Stimulated activated CD4-positive, alpha-beta T cell treated with anti-CD3 and anti-CD28 coated beads, Interleukin-2, amount 100 ng/mL, for 48 hours (primary cell): ENCODE results near the gene PCDHGB4.
"Not testable (repeated sequence)": the region's sequence is repeated elsewhere in the genome, so short reads cannot be mapped to it uniquely, and the experiment has no call there.

ENCODE experiments used
- DNase-seq, 2 donors: peaks; one replicate each; pipeline ENCODE4 v3.0.0-alpha.2; 2020

PCDHGB4 gene

GRCh38 chr5:141387557-141388311, at the start of gene PCDHGB4:
Gene PCDHGB4, plus strand, starts transcription at chr5:141387698. Its CDS starts 187 bp downstream, at chr5:141387885.
- DNase-seq, result not testable (repeated sequence)

DNA sequence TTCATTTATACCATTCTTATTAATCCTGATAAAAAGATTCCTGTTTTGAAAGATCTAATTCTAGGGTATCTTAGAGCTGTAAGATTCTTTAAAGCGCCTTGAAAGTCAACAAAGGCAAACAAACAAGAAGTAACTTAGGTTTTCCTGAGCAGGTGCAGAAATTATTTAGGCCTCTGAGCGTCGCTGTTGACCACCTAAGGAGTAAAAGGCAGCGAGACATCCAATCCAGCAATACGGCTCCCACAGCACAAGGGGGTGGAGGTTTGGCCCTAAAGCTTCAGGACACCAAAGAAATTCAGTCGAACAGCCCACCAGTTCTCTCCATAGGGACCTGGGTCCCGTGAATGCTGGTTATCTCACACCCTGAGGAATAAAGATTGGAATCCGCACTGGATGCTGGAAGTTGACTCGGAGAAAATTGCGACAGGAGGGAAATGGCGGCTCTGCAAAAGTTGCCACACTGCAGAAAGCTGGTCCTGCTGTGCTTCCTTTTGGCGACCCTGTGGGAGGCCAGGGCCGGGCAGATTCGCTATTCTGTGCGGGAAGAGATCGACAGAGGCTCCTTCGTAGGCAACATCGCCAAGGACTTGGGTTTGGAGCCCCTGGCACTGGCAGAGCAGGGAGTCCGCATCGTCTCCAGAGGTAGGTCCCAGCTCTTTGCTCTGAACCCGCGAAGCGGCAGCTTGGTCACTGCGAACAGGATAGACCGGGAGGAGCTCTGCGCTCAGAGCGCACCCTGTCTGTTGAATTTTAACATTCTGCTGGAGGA, 48.8 kb upstream of the PCDHGB4 start, which contains the start of gene PCDHGA2:
TSS of gene PCDHGA2 (plus strand) at position 223 of the 769 bp plus-strand sequence.
- DNase-seq, result no peak

- not testable (repeated sequence) for DNase-seq
These were observed 46.6 kb upstream of the PCDHGB4 start for GRCh38 chr5:141340781-141341354.

DNA sequence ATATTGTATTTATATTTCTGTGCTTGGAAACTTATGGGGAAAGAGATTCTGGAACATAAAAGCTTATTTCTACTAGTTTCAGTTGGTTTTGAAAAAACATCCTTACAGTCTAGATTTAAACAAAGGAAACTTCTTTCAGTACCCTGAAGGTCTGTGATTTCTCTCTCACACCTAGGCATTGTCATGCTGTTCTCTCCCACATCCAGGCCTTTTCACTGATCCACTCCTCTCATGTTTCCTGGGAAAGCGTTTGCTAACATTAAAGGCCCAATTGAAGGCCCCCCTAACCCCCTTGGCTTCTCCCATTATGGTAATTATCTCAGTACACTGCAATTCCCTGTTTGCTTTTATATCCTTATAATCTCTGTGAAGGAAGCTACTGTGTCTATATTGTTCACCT, 44.7 kb upstream of the PCDHGB4 start:
- no peak for DNase-seq

DNA sequence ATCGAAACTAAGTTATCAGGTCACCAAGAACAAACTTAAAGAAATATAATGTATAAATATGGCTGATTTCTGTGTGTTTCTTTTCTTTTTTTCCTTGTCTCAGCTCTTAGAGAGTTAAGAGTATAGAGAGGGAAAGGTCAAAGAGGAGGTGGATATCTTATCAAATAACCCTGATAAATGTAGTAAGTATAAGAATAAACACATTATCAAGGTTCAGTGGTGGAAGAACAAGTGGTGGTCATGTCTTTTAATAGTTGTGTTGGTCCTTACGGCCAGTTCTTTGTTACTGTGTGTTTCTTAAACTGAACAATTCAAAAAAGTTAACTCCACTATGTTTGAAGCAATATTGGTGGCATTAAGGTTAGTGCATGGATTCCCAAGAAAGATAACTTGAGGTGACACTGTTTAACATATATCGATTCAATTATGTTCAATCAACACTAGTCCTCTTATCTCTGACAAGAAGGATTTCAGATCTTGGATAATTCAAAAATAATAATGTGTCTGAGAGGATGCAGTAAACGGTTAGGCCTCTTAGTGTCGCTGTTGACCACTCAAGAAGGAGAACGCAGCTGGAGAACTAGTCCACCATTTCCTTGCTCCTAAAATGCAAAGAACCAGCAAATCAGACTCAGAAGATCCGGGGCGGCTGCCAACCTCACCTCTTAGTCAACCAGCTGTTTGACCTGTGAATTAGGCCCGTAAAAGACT, 44.1 kb upstream of the PCDHGB4 start, which contains the start of gene PCDHGA3:
TSS of gene PCDHGA3 (plus strand) at position 588 of the 711 bp plus-strand sequence. CDS start 205 bp downstream, outside the sequence.
- no peak for DNase-seq

DNA sequence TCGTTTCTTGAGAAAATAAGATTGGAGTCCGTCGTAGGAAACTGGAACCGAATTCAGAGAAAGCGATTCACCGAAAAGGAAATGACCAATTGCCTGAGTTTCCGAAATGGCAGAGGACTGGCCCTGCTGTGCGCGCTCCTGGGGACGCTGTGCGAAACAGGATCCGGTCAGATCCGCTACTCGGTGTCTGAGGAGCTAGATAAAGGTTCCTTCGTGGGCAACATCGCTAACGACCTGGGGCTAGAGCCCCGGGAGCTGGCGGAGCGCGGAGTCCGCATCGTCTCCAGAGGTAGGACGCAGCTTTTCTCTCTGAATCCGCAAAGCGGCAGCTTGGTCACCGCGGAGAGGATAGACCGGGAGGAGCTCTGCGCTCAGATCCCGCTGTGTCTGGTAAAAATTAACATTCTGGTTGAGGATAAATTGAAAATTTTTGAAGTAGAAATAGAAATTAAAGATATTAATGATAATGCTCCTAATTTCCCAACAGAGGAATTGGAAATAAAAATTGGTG, 43.5 kb upstream of the PCDHGB4 start:
- DNase-seq, result no peak

GRCh38 chr5:141345327-141345726, 42.2 kb upstream of the PCDHGB4 start:
- no peak for DNase-seq

- DNase-seq, result not testable (repeated sequence)
These were observed 41.5 kb upstream of the PCDHGB4 start for GRCh38 chr5:141346017-141346416.

DNA sequence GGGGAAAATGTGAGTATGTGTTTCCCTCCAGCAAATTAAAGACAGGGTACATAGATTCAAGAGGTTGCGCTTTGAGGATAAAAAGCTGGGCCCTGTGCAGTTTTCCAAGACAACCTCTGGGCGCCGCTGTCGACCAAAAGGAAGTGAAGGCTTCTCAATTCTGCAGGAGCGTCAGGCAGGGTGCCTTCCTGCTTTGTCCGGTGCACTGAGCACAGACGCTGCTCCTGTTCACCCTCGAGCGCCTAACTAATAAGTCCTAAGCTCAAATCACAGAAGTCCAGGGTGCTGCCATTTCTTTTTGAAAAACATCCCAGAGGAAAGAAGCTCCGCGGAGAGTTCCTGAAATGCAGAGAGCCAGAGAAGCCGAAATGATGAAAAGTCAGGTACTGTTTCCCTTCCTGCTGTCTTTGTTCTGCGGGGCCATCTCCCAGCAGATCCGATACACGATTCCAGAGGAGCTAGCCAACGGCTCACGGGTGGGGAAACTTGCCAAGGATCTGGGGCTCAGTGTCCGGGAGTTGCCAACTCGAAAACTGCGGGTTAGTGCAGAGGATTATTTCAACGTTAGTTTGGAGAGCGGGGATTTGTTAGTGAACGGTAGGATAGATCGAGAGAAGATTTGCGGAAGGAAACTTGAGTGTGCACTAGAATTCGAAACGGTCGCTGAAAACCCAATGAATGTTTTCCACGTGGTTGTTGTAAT, 37.4 kb upstream of the PCDHGB4 start, which contains the start of gene PCDHGB1:
TSS of gene PCDHGB1 (plus strand) at position 183 of the 703 bp plus-strand sequence. CDS start at position 345, 162 bp downstream.
- no peak for DNase-seq

- no peak for DNase-seq
These were observed 35.9 kb upstream of the PCDHGB4 start for GRCh38 chr5:141351591-141351990.

DNA sequence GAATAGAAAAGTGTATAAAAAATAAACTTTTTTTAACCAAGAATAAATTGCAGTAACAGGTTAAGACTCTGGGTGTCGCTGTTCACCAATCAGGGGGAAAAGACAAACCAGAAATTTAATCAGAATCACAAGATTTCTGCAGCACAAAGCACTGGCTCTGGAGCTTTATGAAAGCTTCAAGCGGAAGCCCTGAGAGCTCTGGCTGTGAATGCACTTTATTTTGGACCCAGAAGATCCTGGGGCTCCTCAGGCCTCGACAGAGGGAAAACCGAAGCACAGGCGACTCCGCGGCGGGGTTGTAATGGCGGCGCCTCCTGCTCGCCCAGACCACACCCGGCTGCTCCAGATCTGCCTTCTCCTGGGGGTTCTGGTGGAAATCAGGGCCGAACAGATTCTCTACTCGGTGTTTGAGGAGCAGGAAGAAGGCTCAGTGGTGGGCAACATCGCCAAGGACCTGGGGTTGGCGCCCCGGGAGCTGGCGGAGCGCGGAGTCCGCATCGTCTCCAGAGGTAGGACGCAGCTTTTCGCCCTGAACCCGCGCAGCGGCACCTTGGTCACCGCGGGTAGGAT, 32.5 kb upstream of the PCDHGB4 start, which contains the start of gene PCDHGA4:
TSS of gene PCDHGA4 (plus strand) at position 122 of the 570 bp plus-strand sequence. CDS start at position 209, 87 bp downstream.
- DNase-seq, result no peak

DNA sequence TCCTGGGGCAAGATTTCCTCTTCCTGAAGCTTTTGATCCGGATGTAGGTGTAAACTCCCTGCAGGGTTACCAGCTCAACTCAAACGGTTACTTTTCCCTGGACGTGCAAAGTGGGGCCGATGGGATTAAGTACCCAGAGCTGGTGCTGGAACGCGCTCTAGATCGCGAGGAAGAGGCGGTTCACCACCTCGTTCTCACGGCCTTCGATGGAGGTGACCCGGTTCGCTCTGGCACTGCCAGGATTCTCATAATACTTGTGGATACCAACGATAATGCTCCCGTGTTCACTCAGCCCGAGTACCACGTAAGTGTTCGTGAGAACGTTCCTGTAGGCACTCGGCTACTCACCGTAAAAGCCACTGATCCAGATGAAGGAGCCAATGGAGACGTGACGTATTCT, 31.9 kb upstream of the PCDHGB4 start:
- DNase-seq, result no peak

GRCh38 chr5:141356133-141356532, 31.4 kb upstream of the PCDHGB4 start:
- DNase-seq, result no peak

DNA sequence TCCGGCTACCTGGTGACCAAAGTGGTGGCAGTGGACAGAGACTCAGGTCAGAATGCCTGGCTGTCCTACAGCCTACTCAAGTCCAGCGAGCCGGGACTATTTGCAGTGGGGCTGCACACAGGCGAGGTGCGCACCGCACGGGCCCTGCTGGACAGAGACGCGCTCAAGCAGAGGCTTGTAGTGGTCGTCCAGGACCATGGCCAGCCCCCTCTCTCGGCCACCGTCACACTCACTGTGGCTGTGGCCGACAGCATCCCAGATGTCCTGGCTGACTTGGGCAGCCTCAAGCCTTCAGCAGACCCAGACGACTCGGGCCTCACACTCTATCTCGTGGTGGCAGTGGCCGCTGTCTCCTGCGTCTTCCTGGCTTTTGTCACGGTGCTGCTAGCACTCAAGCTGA, 30.5 kb upstream of the PCDHGB4 start:
- DNase-seq, result no peak

DNA sequence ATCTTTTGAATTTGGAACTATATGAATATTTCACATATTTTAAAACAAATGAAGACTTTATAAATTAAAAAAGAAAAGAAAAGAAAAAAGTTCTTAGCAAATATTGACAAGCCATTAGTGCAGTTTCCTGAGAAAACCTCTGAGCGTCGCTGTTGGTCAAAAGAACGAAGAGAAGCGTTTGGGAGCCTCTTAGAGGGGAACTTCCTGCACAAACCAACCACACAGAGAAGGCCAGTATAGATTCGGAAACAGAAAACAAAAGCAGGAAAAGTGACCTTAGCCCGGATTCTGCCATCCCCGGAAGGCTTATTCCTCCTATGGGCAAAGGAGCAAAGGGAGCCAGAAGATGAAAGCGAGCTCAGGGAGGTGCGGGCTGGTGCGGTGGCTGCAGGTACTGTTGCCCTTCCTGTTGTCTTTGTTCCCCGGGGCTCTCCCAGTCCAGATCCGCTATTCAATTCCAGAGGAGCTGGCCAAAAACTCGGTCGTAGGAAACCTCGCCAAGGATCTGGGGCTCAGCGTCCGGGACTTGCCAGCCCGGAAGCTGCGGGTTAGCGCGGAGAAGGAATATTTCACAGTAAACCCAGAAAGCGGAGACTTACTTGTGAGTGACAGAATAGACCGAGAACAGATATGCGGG, 27.6 kb upstream of the PCDHGB4 start, which contains the start of gene PCDHGB2:
TSS of gene PCDHGB2 (plus strand) at position 205 of the 637 bp plus-strand sequence. CDS start at position 347, 142 bp downstream.
- DNase-seq, result no peak

DNA sequence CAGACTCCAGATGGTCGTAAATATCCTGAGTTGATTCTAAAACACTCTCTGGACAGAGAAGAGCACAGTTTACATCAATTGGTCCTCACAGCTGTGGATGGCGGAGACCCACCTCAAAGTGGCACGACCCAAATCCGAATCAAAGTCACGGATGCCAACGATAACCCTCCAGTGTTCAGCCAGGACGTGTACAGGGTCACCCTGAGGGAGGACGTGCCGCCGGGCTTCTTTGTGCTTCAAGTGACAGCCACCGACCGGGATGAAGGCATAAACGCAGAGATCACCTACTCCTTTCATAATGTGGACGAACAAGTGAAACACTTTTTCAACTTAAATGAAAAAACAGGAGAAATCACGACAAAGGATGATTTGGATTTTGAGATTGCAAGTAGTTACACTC, 26.8 kb upstream of the PCDHGB4 start:
- DNase-seq, result no peak

GRCh38 chr5:141362719-141363118, 24.8 kb upstream of the PCDHGB4 start:
- DNase-seq, result no peak

GRCh38 chr5:141363952-141364660, 23.4 kb upstream of the PCDHGB4 start, which contains the start of gene PCDHGA5:
Gene PCDHGA5, plus strand, starts transcription at chr5:141364162. Its CDS starts 169 bp downstream, at chr5:141364331.
- DNase-seq, result no peak

DNA sequence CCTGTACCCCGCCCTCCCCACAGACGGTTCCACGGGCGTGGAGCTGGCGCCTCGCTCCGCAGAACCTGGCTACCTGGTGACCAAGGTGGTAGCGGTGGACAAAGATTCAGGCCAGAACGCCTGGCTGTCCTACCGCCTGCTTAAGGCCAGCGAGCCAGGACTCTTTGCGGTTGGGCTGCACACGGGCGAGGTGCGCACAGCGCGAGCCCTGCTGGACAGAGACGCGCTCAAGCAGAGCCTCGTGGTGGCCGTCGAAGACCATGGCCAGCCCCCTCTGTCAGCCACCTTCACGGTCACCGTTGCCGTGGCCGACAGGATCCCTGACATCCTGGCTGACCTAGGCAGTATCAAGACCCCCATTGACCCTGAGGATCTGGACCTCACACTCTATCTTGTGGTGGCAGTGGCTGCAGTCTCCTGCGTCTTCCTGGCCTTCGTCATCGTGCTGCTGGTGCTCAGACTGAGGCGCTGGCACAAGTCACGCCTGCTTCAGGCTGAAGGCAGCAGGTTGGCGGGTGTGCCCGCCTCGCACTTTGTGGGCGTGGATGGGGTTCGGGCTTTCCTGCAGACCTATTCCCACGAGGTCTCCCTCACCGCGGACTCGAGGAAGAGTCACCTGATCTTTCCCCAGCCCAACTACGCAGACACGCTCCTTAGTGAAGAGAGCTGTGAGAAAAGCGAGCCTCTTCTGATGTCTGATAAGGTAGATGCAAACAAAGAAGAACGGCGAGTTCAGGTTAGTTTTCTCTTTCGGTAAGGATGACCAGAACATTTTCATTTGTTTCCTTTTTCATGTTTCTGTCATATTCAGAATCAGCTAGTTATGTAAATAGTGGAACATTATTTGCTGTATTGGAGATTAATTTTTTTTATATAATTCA, 21.2 kb upstream of the PCDHGB4 start:
- DNase-seq, result no peak
